Fibroblast of lung (primary cell): ENCODE results near the gene PCBP3.

Experiments used
- EZH2 ChIP-seq: IDR thresholded peaks from 2 replicates; pipeline ENCODE4 v1.5.1; 2012; ENCODE audit warnings: low read length, control low read depth, mild to moderate bottlenecking; ENCODE audit errors: missing control alignments
- TF ChIP-seq, protein P1 (sequence below), 2 donors: IDR thresholded peaks in 1 of 2; conservative IDR thresholded peaks in 1 of 2; 1 replicate in 1 of 2; 2 replicates in 1 of 2; pipeline ENCODE4 v1.5.1; 2011 to 2012; ENCODE audit warnings: low read length in 2 of 2, control low read depth in 1 of 2, inconsistent platforms in 1 of 2, low read depth in 1 of 2, mild to moderate bottlenecking in 1 of 2

DNA sequence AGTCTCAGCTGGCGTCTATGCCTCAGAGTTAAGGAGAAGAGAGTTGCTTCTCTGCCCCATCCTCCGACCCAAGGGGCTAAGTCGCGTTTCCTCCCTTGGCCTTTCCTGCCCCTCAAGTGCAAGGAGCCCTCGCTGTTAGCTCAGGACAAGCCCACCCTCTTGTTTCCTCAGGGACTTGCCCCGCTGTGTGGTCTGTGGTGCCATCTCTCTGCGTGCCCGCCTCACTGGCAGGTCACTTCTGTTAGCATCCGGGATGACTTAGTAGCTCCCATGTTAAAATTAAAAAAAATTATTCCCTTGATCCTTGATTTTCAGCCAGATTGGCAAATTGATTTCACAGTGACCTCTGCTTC is 96.5 kb downstream of the PCBP3 start:
- TF ChIP-seq, protein P1, sequence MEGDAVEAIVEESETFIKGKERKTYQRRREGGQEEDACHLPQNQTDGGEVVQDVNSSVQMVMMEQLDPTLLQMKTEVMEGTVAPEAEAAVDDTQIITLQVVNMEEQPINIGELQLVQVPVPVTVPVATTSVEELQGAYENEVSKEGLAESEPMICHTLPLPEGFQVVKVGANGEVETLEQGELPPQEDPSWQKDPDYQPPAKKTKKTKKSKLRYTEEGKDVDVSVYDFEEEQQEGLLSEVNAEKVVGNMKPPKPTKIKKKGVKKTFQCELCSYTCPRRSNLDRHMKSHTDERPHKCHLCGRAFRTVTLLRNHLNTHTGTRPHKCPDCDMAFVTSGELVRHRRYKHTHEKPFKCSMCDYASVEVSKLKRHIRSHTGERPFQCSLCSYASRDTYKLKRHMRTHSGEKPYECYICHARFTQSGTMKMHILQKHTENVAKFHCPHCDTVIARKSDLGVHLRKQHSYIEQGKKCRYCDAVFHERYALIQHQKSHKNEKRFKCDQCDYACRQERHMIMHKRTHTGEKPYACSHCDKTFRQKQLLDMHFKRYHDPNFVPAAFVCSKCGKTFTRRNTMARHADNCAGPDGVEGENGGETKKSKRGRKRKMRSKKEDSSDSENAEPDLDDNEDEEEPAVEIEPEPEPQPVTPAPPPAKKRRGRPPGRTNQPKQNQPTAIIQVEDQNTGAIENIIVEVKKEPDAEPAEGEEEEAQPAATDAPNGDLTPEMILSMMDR (conservative IDR thresholded peaks at IDR 0.05 in 1 of 2, IDR thresholded peaks at IDR 0.05 in 1 of 2; ENCODE audit: low read depth in 1 of 2, low read length in 2 of 2): no peak
- no peak for TF ChIP-seq EZH2
